Epithelial cell of proximal tubule (primary cell): Measurements from ENCODE around the gene NIPAL1. TPM values are rescaled to one million over a fixed set of nuclear protein-coding genes. Genes with fewer than 3 reads are reported as not detected.

Experiments
- DNase-seq: peaks from one replicate; pipeline ENCODE4 v3.0.0-alpha.2; 2011; ENCODE audit warnings: low read depth
- H3K4me3 ChIP-seq: 2 replicates; pipeline ENCODE4 v1.5.1; 2011; ENCODE audit warnings: low read depth, mild to moderate bottlenecking, low read length
- CTCF ChIP-seq: conservative IDR thresholded peaks from 2 replicates; pipeline ENCODE4 v1.5.1; 2012; ENCODE audit warnings: low read depth, mild to moderate bottlenecking, low read length
- total RNA-seq: library from RNA; depleted of rRNA; stranded (reverse); fragments of >200 nt; gene quantifications from 2 replicates; pipeline ENCODE4 v1.2.3, GENCODE V29; 2015

The NIPAL1 gene
- total RNA-seq, 1 donor from 2014 or later: 3.9 TPM

GRCh38 chr4:48033412-48033811 lies 16.8 kb downstream of the NIPAL1 start:
- no peak for DNase-seq
- no peak overlapping the region for H3K4me3 ChIP-seq
- TF ChIP-seq CTCF: no peak

GRCh38 chr4:48033825-48034413 lies 17.3 kb downstream of the NIPAL1 start:
- no peak for DNase-seq

GRCh38 chr4:48035952-48036351 lies 19.4 kb downstream of the NIPAL1 start:
- no peak overlapping the region for H3K4me3 ChIP-seq
- no peak for DNase-seq
- no peak for TF ChIP-seq CTCF

More at GRCh38 chr4:48033825-48034413, 17.3 kb downstream of the NIPAL1 start:
- peak; percentile 75 for TF ChIP-seq CTCF
- H3K4me3 ChIP-seq: no peak overlapping the region

- no peak for DNase-seq
- TF ChIP-seq CTCF: no peak
- no peak overlapping the region for H3K4me3 ChIP-seq
Measured at GRCh38 chr4:48037117-48037462, 20.5 kb downstream of the NIPAL1 start.

GRCh38 chr4:48038666-48039065 lies 22.1 kb downstream of the NIPAL1 start:
- no peak overlapping the region for H3K4me3 ChIP-seq
- TF ChIP-seq CTCF: no peak
- no peak for DNase-seq

GRCh38 chr4:48039561-48039960 lies 23.0 kb downstream of the NIPAL1 start:
- H3K4me3 ChIP-seq: no peak overlapping the region
- no peak for DNase-seq
- no peak for TF ChIP-seq CTCF

- DNase-seq: no peak
Measured at GRCh38 chr4:48041535-48042137, 25.1 kb downstream of the NIPAL1 start.

More at GRCh38 chr4:48041535-48042137, 25.1 kb downstream of the NIPAL1 start:
- no peak for TF ChIP-seq CTCF
- no peak overlapping the region for H3K4me3 ChIP-seq
